ENCODE data around the gene CACNA1F.

CACNA1F gene

DNA sequence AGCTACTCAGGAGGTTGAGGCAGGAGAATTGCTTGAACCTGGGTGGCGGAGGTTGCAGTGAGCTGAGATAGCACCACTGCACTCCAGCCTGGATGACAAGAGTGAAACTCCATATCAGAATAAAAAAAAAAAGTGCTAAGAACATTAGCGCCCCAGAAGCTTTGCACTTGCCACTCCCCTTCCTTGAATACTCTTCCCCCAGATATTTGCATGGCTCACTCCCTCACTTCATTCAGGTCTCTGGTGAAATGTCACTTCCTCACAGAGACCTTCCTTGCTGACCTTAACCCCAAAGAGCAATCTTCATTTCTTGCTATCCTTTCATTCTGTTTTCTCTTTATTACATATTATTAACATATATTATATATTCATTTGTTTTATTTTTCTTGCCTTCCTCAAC lies 11.3 kb downstream of the CACNA1F start:
- Histone ChIP-seq H3K23ac (ENCODE audit: low read length in 2 of 2) (no peak overlapping the region), H2AK5ac (ENCODE audit: low read length, severe bottlenecking) (no peak overlapping the region), H3K4me3 (ENCODE audit: insufficient read depth in 1 of 2, low read depth in 1 of 2, low read length in 2 of 2) (no peak overlapping the region), H3K9me3 (ENCODE audit: control insufficient read depth, low read length) (no peaks in the 10 kb centered on the region), H2AFZ (ENCODE audit: low read depth, low read length) (no peak overlapping the region), H3K4ac (ENCODE audit: low read depth in 1 of 2, low read length in 2 of 2) (no peak overlapping the region), H4K8ac (ENCODE audit: low read length) (no peak overlapping the region), H3K36me3 (ENCODE audit: control insufficient read depth in 1 of 2, insufficient read depth in 2 of 2, low read depth in 1 of 2, low read length in 2 of 2) (no peaks in the 10 kb centered on the region), H3K27me3 (ENCODE audit: control insufficient read depth in 1 of 2, insufficient read depth in 1 of 2, low read length in 2 of 2) (peaks cover 0 to 48% of the 10 kb centered on the region in 2 experiments), H2BK12ac (ENCODE audit: low read length in 2 of 2) (no peak overlapping the region), H3K79me1 (replicated peaks; ENCODE audit: low read length, poor library complexity, severe bottlenecking) (no peaks in the 10 kb centered on the region), H2BK5ac (ENCODE audit: low read depth, low read length, poor library complexity, severe bottlenecking) (no peak overlapping the region), H4K91ac (ENCODE audit: low read length) (no peak overlapping the region), H3K18ac (ENCODE audit: low read depth in 1 of 2, low read length in 2 of 2) (no peak overlapping the region), H3K27ac (ENCODE audit: low read length, poor library complexity, severe bottlenecking) (no peak overlapping the region), H2BK120ac (ENCODE audit: low read depth, low read length) (no peak overlapping the region), H3K9ac (ENCODE audit: low read length) (no peak overlapping the region), H3K4me2 (ENCODE audit: low read length, poor library complexity, severe bottlenecking) (no peak overlapping the region), H3K4me1 (ENCODE audit: control insufficient read depth, insufficient read depth, low read depth, low read length) (no peaks in the 10 kb centered on the region), H3K14ac (ENCODE audit: low read length in 2 of 2) (no peak overlapping the region), H2BK15ac (ENCODE audit: low read depth, poor library complexity, severe bottlenecking) (no peak overlapping the region)
- WGBS = 95% methylated on average over 2 of the region's 2 CpGs
- DNase-seq = no peak

DNA sequence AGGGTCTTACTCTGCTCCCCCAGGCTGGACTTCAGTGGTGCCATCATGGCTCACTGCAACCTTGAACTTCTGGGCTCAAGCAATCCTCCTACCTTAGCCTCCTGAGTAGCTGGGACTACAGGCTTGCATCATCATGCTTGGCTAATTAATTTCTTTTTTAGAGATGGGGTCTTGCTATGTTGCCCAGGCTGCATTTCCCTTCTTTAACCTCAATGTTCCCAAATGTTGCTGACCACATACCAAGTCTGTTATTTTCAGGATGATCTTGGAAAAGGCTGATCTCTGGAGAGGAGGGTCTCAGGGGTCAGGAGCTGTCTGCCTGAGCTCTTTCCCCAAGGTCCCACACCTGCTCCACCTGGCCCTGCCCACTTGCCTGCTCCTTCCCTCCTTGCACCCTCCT lies 13.0 kb downstream of the CACNA1F start:
- H3K79me1 ChIP-seq (replicated peaks; ENCODE audit: low read length, poor library complexity, severe bottlenecking) = no peaks in the 10 kb centered on the region
- no peak overlapping the region for H3K9ac ChIP-seq (ENCODE audit: low read length)
- no peak overlapping the region for H3K4me3 ChIP-seq (ENCODE audit: insufficient read depth in 1 of 2, low read depth in 1 of 2, low read length in 2 of 2)
- H4K91ac ChIP-seq (ENCODE audit: low read length) = no peak overlapping the region
- no peak overlapping the region for H2AK5ac ChIP-seq (ENCODE audit: low read length, severe bottlenecking)
- DNase-seq = no peak
- H4K8ac ChIP-seq (ENCODE audit: low read length) = no peak overlapping the region
- no peak overlapping the region for H2BK120ac ChIP-seq (ENCODE audit: low read depth, low read length)
- no peak overlapping the region for H2AFZ ChIP-seq (ENCODE audit: low read depth, low read length)
- no peak overlapping the region for H2BK15ac ChIP-seq (ENCODE audit: low read depth, poor library complexity, severe bottlenecking)
- H3K23ac ChIP-seq (ENCODE audit: low read length in 2 of 2) = no peak overlapping the region
- H3K36me3 ChIP-seq (ENCODE audit: control insufficient read depth in 1 of 2, insufficient read depth in 2 of 2, low read depth in 1 of 2, low read length in 2 of 2) = no peaks in the 10 kb centered on the region
- no peak overlapping the region for H3K18ac ChIP-seq (ENCODE audit: low read depth in 1 of 2, low read length in 2 of 2)
- H3K27ac ChIP-seq (ENCODE audit: low read length, poor library complexity, severe bottlenecking) = no peak overlapping the region
- H2BK5ac ChIP-seq (ENCODE audit: low read depth, low read length, poor library complexity, severe bottlenecking) = no peak overlapping the region
- no peak overlapping the region for H2BK12ac ChIP-seq (ENCODE audit: low read length in 2 of 2)
- no peak overlapping the region for H3K14ac ChIP-seq (ENCODE audit: low read length in 2 of 2)
- H3K9me3 ChIP-seq (ENCODE audit: control insufficient read depth, low read length) = no peaks in the 10 kb centered on the region
- no peak overlapping the region for H3K4ac ChIP-seq (ENCODE audit: low read depth in 1 of 2, low read length in 2 of 2)
- H3K27me3 ChIP-seq (ENCODE audit: control insufficient read depth in 1 of 2, insufficient read depth in 1 of 2, low read length in 2 of 2) = peaks cover 0 to 54% of the 10 kb centered on the region in 2 experiments
- H3K4me1 ChIP-seq (ENCODE audit: control insufficient read depth, insufficient read depth, low read depth, low read length) = no peaks in the 10 kb centered on the region
- no peak overlapping the region for H3K4me2 ChIP-seq (ENCODE audit: low read length, poor library complexity, severe bottlenecking)

DNA sequence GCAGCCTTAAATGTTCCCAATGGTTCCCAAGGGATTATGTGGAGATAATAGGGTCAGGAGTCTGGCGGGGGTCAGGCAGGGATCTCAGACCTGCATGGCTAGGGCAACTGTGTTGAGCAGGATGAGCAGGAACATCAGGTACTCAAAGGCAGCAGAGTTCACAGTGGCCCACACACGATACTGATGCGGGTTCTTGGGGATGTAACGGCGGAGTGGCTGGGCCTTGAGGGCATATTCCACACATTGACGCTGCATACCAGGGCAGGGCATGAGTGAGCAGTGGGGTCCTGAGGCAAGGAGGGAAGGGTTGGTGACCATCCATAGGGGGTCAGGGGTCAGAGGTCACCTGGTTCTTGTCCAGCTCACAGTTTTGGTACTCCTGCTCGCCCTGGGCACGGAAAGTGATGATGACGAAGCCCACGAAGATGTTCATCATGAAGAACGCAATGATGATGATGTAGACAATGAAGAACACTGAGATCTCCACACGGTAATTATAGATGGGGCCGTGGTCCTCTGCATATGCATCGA lies 18.1 kb downstream of the CACNA1F start:
- no peak overlapping the region for H3K23ac ChIP-seq (ENCODE audit: low read length in 2 of 2)
- H3K27ac ChIP-seq (ENCODE audit: low read length, poor library complexity, severe bottlenecking) = no peak overlapping the region
- no peak overlapping the region for H2AK5ac ChIP-seq (ENCODE audit: low read length, severe bottlenecking)
- peaks cover 3 to 61% of the 10 kb centered on the region in 2 experiments for H3K27me3 ChIP-seq (ENCODE audit: control insufficient read depth in 1 of 2, insufficient read depth in 1 of 2, low read length in 2 of 2)
- H4K91ac ChIP-seq (ENCODE audit: low read length) = no peak overlapping the region
- no peak overlapping the region for H2BK5ac ChIP-seq (ENCODE audit: low read depth, low read length, poor library complexity, severe bottlenecking)
- no peak for DNase-seq
- WGBS = 94% methylated on average over 9 of the region's 14 CpGs
- H3K18ac ChIP-seq (ENCODE audit: low read depth in 1 of 2, low read length in 2 of 2) = no peak overlapping the region
- H3K9me3 ChIP-seq (ENCODE audit: control insufficient read depth, low read length) = peaks cover 6% of the 10 kb centered on the region
- no peak overlapping the region for H3K4ac ChIP-seq (ENCODE audit: low read depth in 1 of 2, low read length in 2 of 2)
- no peak overlapping the region for H3K4me3 ChIP-seq (ENCODE audit: insufficient read depth in 1 of 2, low read depth in 1 of 2, low read length in 2 of 2)
- H3K14ac ChIP-seq (ENCODE audit: low read length in 2 of 2) = no peak overlapping the region
- no peak overlapping the region for H2AFZ ChIP-seq (ENCODE audit: low read depth, low read length)
- no peaks in the 10 kb centered on the region for H3K36me3 ChIP-seq (ENCODE audit: control insufficient read depth in 1 of 2, insufficient read depth in 2 of 2, low read depth in 1 of 2, low read length in 2 of 2)
- H2BK120ac ChIP-seq (ENCODE audit: low read depth, low read length) = no peak overlapping the region
- H3K9ac ChIP-seq (ENCODE audit: low read length) = no peak overlapping the region
- H3K4me1 ChIP-seq (ENCODE audit: control insufficient read depth, insufficient read depth, low read depth, low read length) = no peaks in the 10 kb centered on the region
- H3K4me2 ChIP-seq (ENCODE audit: low read length, poor library complexity, severe bottlenecking) = no peak overlapping the region
- no peak overlapping the region for H4K8ac ChIP-seq (ENCODE audit: low read length)
- H2BK12ac ChIP-seq (ENCODE audit: low read length in 2 of 2) = no peak overlapping the region
- H3K79me1 ChIP-seq (replicated peaks; ENCODE audit: low read length, poor library complexity, severe bottlenecking) = no peaks in the 10 kb centered on the region
- H2BK15ac ChIP-seq (ENCODE audit: low read depth, poor library complexity, severe bottlenecking) = no peak overlapping the region

DNA sequence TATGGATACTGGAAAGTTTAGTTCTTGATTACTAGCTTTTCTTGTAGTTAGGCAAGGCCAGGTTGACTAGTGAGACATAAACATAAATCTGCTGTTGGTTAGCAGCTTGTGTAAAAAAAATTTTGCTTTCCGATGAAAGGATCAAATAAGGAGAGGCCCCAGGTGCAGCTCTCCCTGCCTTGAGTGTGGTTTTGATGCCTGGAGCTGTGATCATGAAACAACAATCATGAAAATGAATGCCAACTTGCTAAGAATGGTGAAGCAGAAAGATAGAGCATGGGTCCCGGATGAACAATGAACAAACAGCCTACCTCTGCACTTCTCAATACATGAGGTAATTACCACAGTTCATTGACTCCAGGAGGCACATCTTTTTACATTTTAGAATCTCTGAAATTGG lies 18.7 kb downstream of the CACNA1F start:
- Histone ChIP-seq H2BK12ac (ENCODE audit: low read length in 2 of 2) (no peak overlapping the region), H3K4ac (ENCODE audit: low read depth in 1 of 2, low read length in 2 of 2) (no peak overlapping the region), H2AFZ (ENCODE audit: low read depth, low read length) (no peak overlapping the region), H3K27ac (ENCODE audit: low read length, poor library complexity, severe bottlenecking) (no peak overlapping the region), H3K4me3 (ENCODE audit: insufficient read depth in 1 of 2, low read depth in 1 of 2, low read length in 2 of 2) (no peak overlapping the region), H2BK5ac (ENCODE audit: low read depth, low read length, poor library complexity, severe bottlenecking) (no peak overlapping the region), H3K4me1 (ENCODE audit: control insufficient read depth, insufficient read depth, low read depth, low read length) (no peaks in the 10 kb centered on the region), H2BK15ac (ENCODE audit: low read depth, poor library complexity, severe bottlenecking) (no peak overlapping the region), H3K36me3 (ENCODE audit: control insufficient read depth in 1 of 2, insufficient read depth in 2 of 2, low read depth in 1 of 2, low read length in 2 of 2) (no peaks in the 10 kb centered on the region), H3K4me2 (ENCODE audit: low read length, poor library complexity, severe bottlenecking) (no peak overlapping the region), H4K91ac (ENCODE audit: low read length) (no peak overlapping the region), H3K27me3 (ENCODE audit: control insufficient read depth in 1 of 2, insufficient read depth in 1 of 2, low read length in 2 of 2) (peaks cover 3 to 62% of the 10 kb centered on the region in 2 experiments), H3K9ac (ENCODE audit: low read length) (no peak overlapping the region), H4K8ac (ENCODE audit: low read length) (no peak overlapping the region), H2BK120ac (ENCODE audit: low read depth, low read length) (no peak overlapping the region), H3K18ac (ENCODE audit: low read depth in 1 of 2, low read length in 2 of 2) (no peak overlapping the region), H3K9me3 (ENCODE audit: control insufficient read depth, low read length) (peaks cover 6% of the 10 kb centered on the region), H2AK5ac (ENCODE audit: low read length, severe bottlenecking) (no peak overlapping the region), H3K79me1 (replicated peaks; ENCODE audit: low read length, poor library complexity, severe bottlenecking) (no peaks in the 10 kb centered on the region), H3K14ac (ENCODE audit: low read length in 2 of 2) (no peak overlapping the region), H3K23ac (ENCODE audit: low read length in 2 of 2) (no peak overlapping the region)
- no peak for DNase-seq
- WGBS = 87% methylated on average over 2 of the region's 2 CpGs
